Upper lobe of left lung (tissue), 6 donors: ENCODE measurements around the gene SPG7. TPM values are rescaled to one million over a fixed set of nuclear protein-coding genes. Genes with fewer than 3 reads are reported as not detected.

Source experiments
- ATAC-seq, 2 donors: fragments of 200-7000 bp; cut with Tn5 transposase; one replicate each; pipeline ENCODE4 v1.9.1; 2022; ENCODE audit warnings: mild to moderate bottlenecking in 2 of 2, moderate library complexity in 2 of 2; ENCODE audit not compliant: low FRiP score in 2 of 2
- DNase-seq, 2 donors: peaks; one replicate each; pipeline ENCODE4 v3.0.0-alpha.2; 2019 to 2020
- H3K27ac ChIP-seq, 4 donors: fragments of 200-600 bp; sonication (generic); one replicate each; pipeline ENCODE4 v1.5.1; 2016 to 2019
- H3K27me3 ChIP-seq, 4 donors: fragments of 200-600 bp; sonication (generic); one replicate each; pipeline ENCODE4 v1.5.1; 2017 to 2019
- H3K36me3 ChIP-seq, 4 donors: fragments of 200-600 bp; sonication (generic); one replicate each; pipeline ENCODE4 v1.5.1; 2016 to 2019
- H3K4me1 ChIP-seq, 4 donors: fragments of 200-600 bp; sonication (generic); one replicate each; pipeline ENCODE4 v1.5.1; 2018 to 2019
- H3K4me3 ChIP-seq, 4 donors: fragments of 200-600 bp; sonication (generic); one replicate each; pipeline ENCODE4 v1.5.1; 2017 to 2019; ENCODE audit warnings: mild to moderate bottlenecking in 2 of 4, moderate library complexity in 1 of 4
- H3K9me3 ChIP-seq, 4 donors: fragments of 200-600 bp; sonication (generic); one replicate each; pipeline ENCODE4 v1.5.1; 2018 to 2019
- CTCF ChIP-seq, 6 experiments: fragments of 450-650 bp in 4 of 6; fragments of 200-600 bp in 2 of 6; sonication (generic) in 2 of 6; IDR thresholded peaks; one replicate each; pipeline ENCODE4 v1.5.1; 2016 to 2019; ENCODE audit warnings: antibody characterized with exemption in 6 of 6
- EP300 ChIP-seq, 4 donors: sonication (generic); formaldehyde crosslinking; IDR thresholded peaks; one replicate each; pipeline ENCODE4 v1.5.1; 2017; ENCODE audit warnings: antibody characterized with exemption in 4 of 4, control low read depth in 2 of 4
- POLR2A ChIP-seq, 4 donors: fragments of 450-650 bp; IDR thresholded peaks; one replicate each; pipeline ENCODE4 v1.5.1; 2016 to 2017; ENCODE audit warnings: antibody characterized with exemption in 4 of 4, mild to moderate bottlenecking in 2 of 4
- POLR2AphosphoS5 ChIP-seq, 2 donors: sonication (generic); formaldehyde crosslinking; IDR thresholded peaks; one replicate each; pipeline ENCODE4 v1.5.1; 2017; ENCODE audit warnings: antibody characterized with exemption in 2 of 2
- WGBS, 2 donors: methylation state at CpG; one replicate each; pipeline ENCODE4 v1.1.5; 2017 to 2018; 5-methylcytosine and 5-hydroxymethylcytosine counted together
- total RNA-seq, 6 donors: library from RNA; depleted of rRNA in 4 of 6; stranded (reverse); fragments of >200 nt in 4 of 6; gene quantifications; one replicate each; pipeline versions ENCODE4 v1.1.0 to v1.2.1, GENCODE V29; 2016 to 2021
- donor health status: DM: no; HTN: no; CAD: no; lungs with moderate emphysema.
- donor health status: DM: no; HTN: yes; CAD: no; lungs with severe emphysema.

Gene SPG7
- total RNA-seq, 6 donors from 2014 or later, result 72.6 to 419 (median 111) TPM

GRCh38 chr16:89490439-89491237 lies 17.6 kb upstream of the SPG7 start, which contains the start of gene ANKRD11:
ANKRD11 (minus strand) TSS chr16:89490561; CDS start chr16:89317019, 173,542 bp downstream.
- Histone ChIP-seq H3K36me3 (peaks cover 0 to 3% (median 1%) of the 10 kb centered on the region in 4 donors), H3K9me3 (no peaks in the 10 kb centered on the region), H3K4me3 (peak within 1 kb of the TSS; percentile 67 to 99 (median 95)), H3K27ac (peak within 1 kb of the TSS; percentile 98 to 100 (median 100)), H3K27me3 (no peaks in the 10 kb centered on the region), H3K4me1 (peaks cover 41 to 60% (median 42%) of the 10 kb centered on the region in 4 donors)
- no peak for TF ChIP-seq EP300 (IDR thresholded peaks at IDR 0.05)
- TF ChIP-seq POLR2AphosphoS5 (IDR thresholded peaks at IDR 0.05), result peak; percentile 71 to 77
- peak; percentile 15 to 97 (median 78) for TF ChIP-seq POLR2A (IDR thresholded peaks at IDR 0.05)
- TF ChIP-seq CTCF (IDR thresholded peaks at IDR 0.05), result peak in 3 of 6 experiments; percentile 21 to 40 (median 28)
- DNase-seq (peak; percentile 99), ATAC-seq (peak; percentile 97 to 99)
- WGBS, 2 donors, result 0% methylated on average over 16 to 44 of the region's 96 CpGs

GRCh38 chr16:89491238-89491869 lies 16.8 kb upstream of the SPG7 start:
- no peak for DNase-seq
- peak overlapping the region; percentile 98 to 100 (median 100) for H3K27ac ChIP-seq
- TF ChIP-seq CTCF (IDR thresholded peaks at IDR 0.05) (peak in 1 of 6 experiments; percentile 45), POLR2A (IDR thresholded peaks at IDR 0.05) (no peak), EP300 (IDR thresholded peaks at IDR 0.05) (no peak)
- H3K9me3 ChIP-seq, result no peaks in the 10 kb centered on the region
- peaks cover 34 to 53% (median 36%) of the 10 kb centered on the region in 4 donors for H3K4me1 ChIP-seq
- peaks cover 0 to 3% (median 1%) of the 10 kb centered on the region in 4 donors for H3K36me3 ChIP-seq
- H3K27me3 ChIP-seq, result no peaks in the 10 kb centered on the region
- WGBS, 2 donors, result 4 to 7% methylated on average over 20 to 22 of the region's 22 CpGs
- H3K4me3 ChIP-seq, result peak overlapping the region; percentile 67 to 99 (median 95)
- ATAC-seq, result no peak

- 86 to 88% methylated on average over 24 of the region's 24 CpGs for WGBS, 2 donors
- Histone ChIP-seq H3K27me3 (no peaks in the 10 kb centered on the region), H3K4me1 (peaks cover 30 to 47% (median 31%) of the 10 kb centered on the region in 4 donors), H3K9me3 (no peaks in the 10 kb centered on the region), H3K36me3 (peaks cover 0 to 3% (median 1%) of the 10 kb centered on the region in 4 donors), H3K27ac (peak overlapping the region in 3 of 4 donors; percentile 99 to 100 (median 100)), H3K4me3 (peak overlapping the region in 3 of 4 donors; percentile 67 to 99 (median 97))
- DNase-seq, result no peak
- no peak for ATAC-seq
- TF ChIP-seq CTCF (IDR thresholded peaks at IDR 0.05) (no peak), EP300 (IDR thresholded peaks at IDR 0.05) (no peak), POLR2A (IDR thresholded peaks at IDR 0.05) (no peak), POLR2AphosphoS5 (IDR thresholded peaks at IDR 0.05) (no peak)
Observed at GRCh38 chr16:89491974-89492687, 16.1 kb upstream of the SPG7 start.

GRCh38 chr16:89493776-89494175 lies 14.4 kb upstream of the SPG7 start:
- WGBS, 2 donors, result 80 to 85% methylated on average over 5 of the region's 5 CpGs
- no peak for DNase-seq
- H3K4me3 ChIP-seq, result no peak overlapping the region
- H3K9me3 ChIP-seq, result no peaks in the 10 kb centered on the region
- no peaks in the 10 kb centered on the region for H3K27me3 ChIP-seq
- peaks cover 0 to 5% (median 3%) of the 10 kb centered on the region in 4 donors for H3K36me3 ChIP-seq
- no peak for ATAC-seq
- peaks cover 13 to 30% (median 15%) of the 10 kb centered on the region in 4 donors for H3K4me1 ChIP-seq
- TF ChIP-seq CTCF (IDR thresholded peaks at IDR 0.05) (no peak), POLR2A (IDR thresholded peaks at IDR 0.05) (no peak), EP300 (IDR thresholded peaks at IDR 0.05) (no peak), POLR2AphosphoS5 (IDR thresholded peaks at IDR 0.05) (no peak)
- H3K27ac ChIP-seq, result no peak overlapping the region
